DND-41 (cell line): ENCODE measurements around the gene SLC49A4.

ENCODE experiments used
- CTCF ChIP-seq: IDR thresholded peaks from 2 replicates; pipeline ENCODE4 v1.5.1; 2012; ENCODE audit warnings: borderline replicate concordance, low read length, moderate library complexity, mild to moderate bottlenecking; ENCODE audit not compliant: poor library complexity, severe bottlenecking; ENCODE audit errors: extremely low read depth
- EZH2 ChIP-seq: IDR thresholded peaks from 3 replicates; pipeline ENCODE4 v1.6.1; 2012; ENCODE audit warnings: borderline replicate concordance, low read depth, mild to moderate bottlenecking, moderate library complexity, low read length, inconsistent platforms; ENCODE audit not compliant: severe bottlenecking

- TF ChIP-seq EZH2 (no peak), CTCF (no peak)
Observed at GRCh38 chr3:122925756-122926155, 130.9 kb downstream of the SLC49A4 start.
